Left hindlimb (tissue), 1 donor: ENCODE measurements around the gene OSBPL1A.

Experiments
- DNase-seq: peaks from one replicate; pipeline ENCODE4 v3.0.0-alpha.2; 2018

OSBPL1A gene

GRCh38 chr18:24333084-24333483, 64.5 kb downstream of the OSBPL1A start:
- DNase-seq: no peak

DNA sequence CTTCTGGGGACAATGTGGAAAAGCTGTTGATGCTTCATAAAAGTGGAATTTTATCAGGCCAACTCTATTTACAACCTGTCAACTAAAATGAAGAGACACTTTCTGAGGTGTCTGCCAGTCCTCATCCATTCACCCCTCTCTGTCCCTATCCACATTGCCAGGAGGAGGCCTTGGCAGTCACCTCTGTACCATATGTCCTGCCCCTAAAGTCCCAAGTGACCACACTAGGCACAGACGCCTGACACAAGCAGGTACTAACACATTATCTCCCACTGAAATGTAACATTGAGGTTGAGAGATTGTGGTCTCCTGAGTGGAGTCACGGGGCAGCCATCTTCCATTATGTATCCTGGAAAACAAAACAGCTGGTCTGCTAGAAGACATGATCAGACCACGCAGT, 71.4 kb downstream of the OSBPL1A start:
- DNase-seq: no peak

GRCh38 chr18:24322584-24323136, 75.0 kb downstream of the OSBPL1A start:
- no peak for DNase-seq

GRCh38 chr18:24321071-24321470, 76.6 kb downstream of the OSBPL1A start:
- no peak for DNase-seq

DNA sequence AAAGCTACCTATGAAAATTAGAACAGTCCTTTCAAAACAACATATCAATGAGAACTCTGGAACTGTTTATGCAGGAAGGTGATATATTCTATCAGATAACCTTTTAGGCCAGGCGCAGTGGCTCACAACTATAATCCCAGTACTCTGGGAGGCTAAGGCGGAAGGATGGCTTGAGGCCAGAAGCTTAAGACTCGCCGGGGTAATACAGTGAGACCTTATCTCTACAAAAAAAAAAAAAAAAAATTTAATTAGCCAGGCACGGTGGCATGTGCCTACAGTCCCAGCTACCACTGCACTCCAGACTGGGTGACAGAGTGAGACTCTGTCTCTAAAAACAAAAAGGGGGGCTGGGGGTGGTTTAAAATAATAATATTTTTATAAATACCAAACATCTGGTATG, 77.9 kb downstream of the OSBPL1A start:
- DNase-seq: no peak

GRCh38 chr18:24317370-24317769, 80.3 kb downstream of the OSBPL1A start:
- no peak for DNase-seq

GRCh38 chr18:24315170-24315569, 82.5 kb downstream of the OSBPL1A start:
- no peak for DNase-seq

- no peak for DNase-seq
These were observed 91.4 kb downstream of the OSBPL1A start for GRCh38 chr18:24306201-24306600.

DNA sequence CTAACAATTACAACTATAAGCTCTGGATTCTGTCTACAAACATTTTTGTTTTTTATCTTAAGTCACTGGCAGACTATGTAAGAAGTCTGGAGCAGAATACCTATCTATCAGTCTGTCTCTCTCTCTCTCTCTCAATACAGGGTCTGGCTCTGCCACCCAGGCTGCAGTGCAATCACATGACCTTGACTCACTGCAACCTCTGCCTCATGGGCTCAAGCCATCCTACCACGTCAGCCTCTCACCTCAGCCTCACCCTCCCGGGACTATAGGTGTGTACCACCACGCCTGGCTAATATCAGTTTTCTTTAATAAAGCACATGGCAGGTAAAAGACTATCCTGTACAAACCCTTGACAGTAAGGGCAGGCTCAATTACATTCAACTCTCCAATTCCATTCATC, 96.9 kb downstream of the OSBPL1A start:
- DNase-seq: no peak

DNA sequence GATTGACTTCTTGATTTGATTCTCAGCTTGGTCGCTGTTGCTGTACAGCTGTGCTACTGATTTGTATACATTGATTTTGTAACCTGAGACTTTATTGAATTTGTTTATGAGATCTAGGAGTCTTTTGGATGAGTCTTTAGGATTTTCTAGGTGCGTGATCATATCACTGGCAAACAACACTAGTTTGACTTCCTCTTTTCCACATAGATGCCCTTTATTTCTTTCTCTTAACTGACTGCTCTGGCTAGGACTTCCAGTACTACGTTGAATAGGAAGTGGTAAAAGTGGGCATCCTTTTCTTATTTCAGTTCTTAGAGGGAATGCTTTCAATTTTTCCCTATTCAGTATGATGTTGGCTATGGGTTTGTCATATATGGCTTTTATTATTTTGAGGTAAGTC, 101.3 kb downstream of the OSBPL1A start:
- DNase-seq: no peak

GRCh38 chr18:24293254-24293653, 104.4 kb downstream of the OSBPL1A start:
- DNase-seq: no peak

- DNase-seq: no peak
These were observed 119.0 kb downstream of the OSBPL1A start for GRCh38 chr18:24278591-24278990.

DNA sequence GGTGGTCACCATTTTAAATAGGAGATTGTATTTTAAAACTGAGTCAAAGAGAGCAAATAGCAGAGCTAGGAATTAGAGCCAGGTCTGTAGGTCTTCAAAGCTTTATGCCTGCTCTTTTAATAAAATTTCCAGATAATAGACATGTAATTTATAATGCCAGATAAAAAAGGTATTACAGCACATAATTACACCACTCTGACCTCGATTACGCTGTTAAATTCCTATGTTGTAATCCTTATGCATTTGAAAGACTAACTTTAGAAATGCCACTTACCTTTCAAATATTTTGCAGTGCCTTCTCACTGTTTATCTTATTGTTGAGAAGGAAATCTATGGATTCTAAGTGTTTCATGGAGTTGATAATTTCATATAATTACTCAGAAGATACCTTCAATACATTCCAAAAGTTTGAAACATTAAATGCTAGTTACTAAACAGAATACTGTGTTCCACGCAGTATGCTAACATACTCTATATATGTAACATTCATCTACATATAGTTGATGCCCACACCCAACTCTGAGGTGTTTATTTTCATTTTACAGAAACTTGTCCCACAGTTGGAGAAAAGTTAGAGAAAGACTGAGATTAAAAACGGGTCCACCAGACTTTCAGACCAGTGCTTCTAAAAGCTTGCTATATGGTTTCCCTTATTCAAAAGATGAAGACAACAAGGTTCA, 120.0 kb downstream of the OSBPL1A start:
- no peak for DNase-seq

DNA sequence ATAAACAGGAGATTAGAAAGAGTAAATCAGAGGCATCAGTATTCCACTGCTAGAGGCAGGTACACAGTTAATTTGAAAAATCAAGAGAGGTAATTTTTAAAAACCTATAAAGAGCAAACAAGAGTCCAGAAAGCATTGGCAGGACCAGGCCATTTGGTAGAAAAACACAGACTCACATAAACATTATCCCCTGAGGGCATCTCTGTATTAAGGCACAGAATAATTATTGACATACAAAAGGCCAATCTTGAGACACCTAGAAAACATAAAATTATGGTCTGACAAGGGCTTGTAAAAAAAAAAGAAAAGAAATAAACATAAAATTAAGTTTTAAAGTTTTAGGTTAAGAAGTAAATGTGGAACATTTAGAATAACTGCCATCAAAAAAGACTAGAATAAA, 120.6 kb downstream of the OSBPL1A start:
- DNase-seq: no peak

DNA sequence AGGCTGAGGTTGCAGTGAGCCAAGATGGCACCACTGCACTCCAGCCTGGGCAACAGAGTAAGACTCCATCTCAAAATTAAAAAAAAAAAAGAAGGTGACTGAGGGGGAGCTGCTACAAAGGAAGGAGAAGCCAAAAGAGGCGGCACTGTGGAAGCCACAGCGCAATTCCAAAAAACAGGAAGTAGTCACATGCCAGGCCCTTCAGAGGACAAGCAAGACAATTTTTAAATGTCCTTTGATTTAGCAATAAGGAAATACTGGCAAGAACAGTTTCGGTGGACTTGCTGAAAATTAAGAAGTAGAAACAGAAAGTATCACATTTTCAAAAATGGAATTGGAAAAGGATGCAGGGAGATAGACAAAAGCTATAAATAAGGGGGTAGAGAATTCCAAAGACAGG, 122.8 kb downstream of the OSBPL1A start:
- DNase-seq: no peak

DNA sequence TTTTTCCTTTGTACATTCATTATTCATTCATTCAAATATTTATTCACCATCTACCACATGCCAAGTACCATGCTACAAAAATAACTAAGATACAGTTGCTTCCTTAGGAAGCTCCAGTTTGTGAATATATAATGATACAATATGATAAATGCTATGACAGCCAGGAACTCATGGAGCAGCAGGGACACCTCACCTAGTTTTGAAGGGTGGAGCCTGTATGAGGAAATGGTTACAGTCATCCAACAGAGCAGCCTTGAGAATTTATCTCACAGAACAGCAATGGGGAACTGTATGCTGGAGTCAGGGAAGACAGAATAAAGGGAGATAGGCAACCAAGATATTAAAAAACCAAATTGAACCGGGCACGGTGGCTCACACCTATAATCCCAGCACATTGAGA, 124.0 kb downstream of the OSBPL1A start:
- no peak for DNase-seq

DNA sequence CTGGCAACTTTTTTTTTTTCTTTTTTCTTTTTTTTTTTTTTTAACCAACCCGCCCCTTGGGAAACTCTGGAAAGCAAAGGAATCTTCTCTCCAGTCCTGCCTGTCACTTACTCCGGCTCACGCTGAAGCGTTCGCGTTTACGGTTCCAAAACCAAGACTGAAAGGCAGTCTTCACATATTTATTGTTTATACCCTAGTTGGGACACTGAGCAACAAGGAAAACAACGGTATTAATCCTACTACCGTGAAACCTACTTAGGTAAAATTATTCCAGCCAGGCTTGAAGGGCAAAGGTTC, 125.4 kb downstream of the OSBPL1A start:
- no peak for DNase-seq

GRCh38 chr18:24271381-24272228, 126.0 kb downstream of the OSBPL1A start:
- peak; percentile 85 for DNase-seq

- no peak for DNase-seq
These were observed 126.7 kb downstream of the OSBPL1A start for GRCh38 chr18:24270937-24271380.

DNA sequence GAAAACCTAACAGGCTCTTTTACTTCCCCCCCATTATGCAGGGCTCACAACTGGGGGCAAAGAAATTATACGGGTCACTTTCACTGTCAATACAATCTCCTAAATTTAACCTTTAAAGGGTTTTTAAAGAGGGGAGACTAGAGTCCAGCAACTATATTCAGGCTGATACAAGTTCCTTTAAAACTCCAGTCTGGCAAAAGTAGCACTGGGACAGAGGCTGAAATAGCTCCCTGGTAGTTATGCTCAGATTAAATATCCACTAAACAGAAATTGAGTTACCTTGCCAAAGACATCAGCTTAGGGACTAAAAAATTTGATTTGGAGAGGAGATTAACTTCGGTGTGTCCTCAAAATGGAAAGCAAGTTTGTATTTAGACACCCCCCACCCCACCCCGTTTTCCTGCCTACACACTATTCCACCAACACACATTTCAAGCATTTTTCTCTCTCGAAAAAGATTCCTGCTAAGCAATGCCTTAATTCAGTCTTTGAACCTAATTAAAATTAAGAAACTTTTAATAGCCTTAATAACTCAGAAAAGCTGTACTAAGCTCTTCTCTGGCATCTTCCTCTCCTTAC, 127.2 kb downstream of the OSBPL1A start:
- no peak for DNase-seq

- no peak for DNase-seq
These were observed 128.7 kb downstream of the OSBPL1A start for GRCh38 chr18:24268784-24269550.

GRCh38 chr18:24267878-24268277, 129.7 kb downstream of the OSBPL1A start:
- no peak for DNase-seq

DNA sequence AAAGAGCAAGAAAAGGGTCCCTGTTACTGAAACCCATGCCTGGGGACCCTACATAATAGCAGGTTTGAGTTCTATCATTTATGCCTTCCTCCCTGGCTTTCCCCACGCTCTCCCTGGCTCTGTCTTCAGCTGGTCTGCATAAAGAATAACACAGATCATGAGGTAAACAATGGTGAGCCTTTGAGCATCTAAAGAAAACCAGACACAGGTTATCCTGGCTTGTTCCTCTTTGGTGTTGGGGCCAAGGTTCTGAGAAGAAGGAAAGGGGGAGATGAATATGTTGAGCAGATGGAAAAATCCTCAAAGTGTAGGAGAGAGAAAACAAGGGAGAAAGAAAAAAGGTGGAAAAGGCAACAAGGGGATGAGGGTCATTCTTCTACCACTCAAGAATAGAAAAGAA, 131.5 kb downstream of the OSBPL1A start:
- DNase-seq: no peak
